Body of pancreas (tissue), 4 donors: ENCODE data around the gene CMTM3.

ENCODE experiments used
- POLR2A ChIP-seq, 3 donors: fragments of 450-650 bp; IDR thresholded peaks; one replicate each; pipeline ENCODE4 v1.6.1; 2016; ENCODE audit warnings: antibody characterized with exemption in 3 of 3, mild to moderate bottlenecking in 2 of 3
- TF ChIP-seq, protein P1 (sequence below), 7 experiments: fragments of 450-650 bp in 4 of 7; fragments of 200-600 bp in 3 of 7; sonication (generic) in 3 of 7; IDR thresholded peaks; one replicate each; pipeline ENCODE4 v1.5.1; 2016 to 2019; ENCODE audit warnings: antibody characterized with exemption in 7 of 7

GRCh38 chr16:66601471-66601870, 3.0 kb upstream of the CMTM3 start:
- TF ChIP-seq, protein P1, sequence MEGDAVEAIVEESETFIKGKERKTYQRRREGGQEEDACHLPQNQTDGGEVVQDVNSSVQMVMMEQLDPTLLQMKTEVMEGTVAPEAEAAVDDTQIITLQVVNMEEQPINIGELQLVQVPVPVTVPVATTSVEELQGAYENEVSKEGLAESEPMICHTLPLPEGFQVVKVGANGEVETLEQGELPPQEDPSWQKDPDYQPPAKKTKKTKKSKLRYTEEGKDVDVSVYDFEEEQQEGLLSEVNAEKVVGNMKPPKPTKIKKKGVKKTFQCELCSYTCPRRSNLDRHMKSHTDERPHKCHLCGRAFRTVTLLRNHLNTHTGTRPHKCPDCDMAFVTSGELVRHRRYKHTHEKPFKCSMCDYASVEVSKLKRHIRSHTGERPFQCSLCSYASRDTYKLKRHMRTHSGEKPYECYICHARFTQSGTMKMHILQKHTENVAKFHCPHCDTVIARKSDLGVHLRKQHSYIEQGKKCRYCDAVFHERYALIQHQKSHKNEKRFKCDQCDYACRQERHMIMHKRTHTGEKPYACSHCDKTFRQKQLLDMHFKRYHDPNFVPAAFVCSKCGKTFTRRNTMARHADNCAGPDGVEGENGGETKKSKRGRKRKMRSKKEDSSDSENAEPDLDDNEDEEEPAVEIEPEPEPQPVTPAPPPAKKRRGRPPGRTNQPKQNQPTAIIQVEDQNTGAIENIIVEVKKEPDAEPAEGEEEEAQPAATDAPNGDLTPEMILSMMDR (IDR thresholded peaks at IDR 0.05): no peak
- TF ChIP-seq POLR2A (IDR thresholded peaks at IDR 0.05): no peak
